ENCODE results near the gene OSTF1. TPM values are rescaled to one million over a fixed set of nuclear protein-coding genes. Genes with fewer than 3 reads are reported as not detected.

The OSTF1 gene
- total RNA-seq, 1 experiment from 2014 or later, result 7.0 TPM

DNA sequence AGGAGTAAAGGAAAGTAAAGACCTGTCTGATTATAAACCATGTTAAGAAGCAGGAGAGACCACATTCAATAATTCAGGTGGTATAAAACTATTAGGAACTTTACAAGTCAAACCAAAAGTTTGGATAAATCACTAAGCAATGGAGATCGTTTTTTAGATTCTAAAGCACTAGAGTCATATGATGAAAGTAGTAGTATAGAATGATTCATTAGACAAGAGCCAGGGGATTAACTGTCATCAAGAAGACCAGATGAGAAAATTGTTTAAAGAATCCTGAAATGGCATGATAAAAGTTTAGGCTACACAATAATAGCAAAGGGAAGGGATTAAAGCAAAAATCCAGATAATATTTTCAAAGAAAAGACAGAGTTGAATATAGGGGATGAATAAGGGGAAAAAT lies 47.3 kb upstream of the OSTF1 start:
- Mint-ChIP-seq H3K9me3 (ENCODE audit: unreplicated experiment) (no peaks in the 10 kb centered on the region), H3K27me3 (ENCODE audit: insufficient read depth, unreplicated experiment) (peaks cover 9% of the 10 kb centered on the region), H3K27ac (ENCODE audit: unreplicated experiment) (no peak overlapping the region), H3K36me3 (ENCODE audit: insufficient read depth, unreplicated experiment) (peaks cover 6% of the 10 kb centered on the region), H3K4me3 (ENCODE audit: unreplicated experiment) (no peak overlapping the region), H3K4me1 (ENCODE audit: low read depth, unreplicated experiment) (no peaks in the 10 kb centered on the region)
- no TSS peak for BruUV-seq (replicated peaks)
- no peaks in the 10 kb centered on the region for H3K4me1 ChIP-seq
- H3K9me3 ChIP-seq, result no peaks in the 10 kb centered on the region
- no peaks in the 10 kb centered on the region for H3K36me3 ChIP-seq (ENCODE audit: control insufficient read depth, insufficient read depth, low read length)
- TF ChIP-seq, protein P1, sequence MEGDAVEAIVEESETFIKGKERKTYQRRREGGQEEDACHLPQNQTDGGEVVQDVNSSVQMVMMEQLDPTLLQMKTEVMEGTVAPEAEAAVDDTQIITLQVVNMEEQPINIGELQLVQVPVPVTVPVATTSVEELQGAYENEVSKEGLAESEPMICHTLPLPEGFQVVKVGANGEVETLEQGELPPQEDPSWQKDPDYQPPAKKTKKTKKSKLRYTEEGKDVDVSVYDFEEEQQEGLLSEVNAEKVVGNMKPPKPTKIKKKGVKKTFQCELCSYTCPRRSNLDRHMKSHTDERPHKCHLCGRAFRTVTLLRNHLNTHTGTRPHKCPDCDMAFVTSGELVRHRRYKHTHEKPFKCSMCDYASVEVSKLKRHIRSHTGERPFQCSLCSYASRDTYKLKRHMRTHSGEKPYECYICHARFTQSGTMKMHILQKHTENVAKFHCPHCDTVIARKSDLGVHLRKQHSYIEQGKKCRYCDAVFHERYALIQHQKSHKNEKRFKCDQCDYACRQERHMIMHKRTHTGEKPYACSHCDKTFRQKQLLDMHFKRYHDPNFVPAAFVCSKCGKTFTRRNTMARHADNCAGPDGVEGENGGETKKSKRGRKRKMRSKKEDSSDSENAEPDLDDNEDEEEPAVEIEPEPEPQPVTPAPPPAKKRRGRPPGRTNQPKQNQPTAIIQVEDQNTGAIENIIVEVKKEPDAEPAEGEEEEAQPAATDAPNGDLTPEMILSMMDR (IDR thresholded peaks at IDR 0.05; ENCODE audit: insufficient read depth in 1 of 2, low read depth in 1 of 2, low read length in 1 of 2, severe bottlenecking in 1 of 2, unreplicated experiment in 1 of 2), result no peak
- POLR2A ChIA-PET, result no interaction called here
- intact Hi-C loops (cut with micrococcal nuclease; ENCODE audit: unreplicated experiment), result no loop called here
- no peak overlapping the region for H3K4me3 ChIP-seq (ENCODE audit: low read depth, low read length)
- H3K27me3 ChIP-seq (replicated peaks; ENCODE audit: control insufficient read depth, insufficient read depth, low read length), result no peaks in the 10 kb centered on the region
- no peak for DNase-seq
- CTCF ChIA-PET, result no interaction called here

DNA sequence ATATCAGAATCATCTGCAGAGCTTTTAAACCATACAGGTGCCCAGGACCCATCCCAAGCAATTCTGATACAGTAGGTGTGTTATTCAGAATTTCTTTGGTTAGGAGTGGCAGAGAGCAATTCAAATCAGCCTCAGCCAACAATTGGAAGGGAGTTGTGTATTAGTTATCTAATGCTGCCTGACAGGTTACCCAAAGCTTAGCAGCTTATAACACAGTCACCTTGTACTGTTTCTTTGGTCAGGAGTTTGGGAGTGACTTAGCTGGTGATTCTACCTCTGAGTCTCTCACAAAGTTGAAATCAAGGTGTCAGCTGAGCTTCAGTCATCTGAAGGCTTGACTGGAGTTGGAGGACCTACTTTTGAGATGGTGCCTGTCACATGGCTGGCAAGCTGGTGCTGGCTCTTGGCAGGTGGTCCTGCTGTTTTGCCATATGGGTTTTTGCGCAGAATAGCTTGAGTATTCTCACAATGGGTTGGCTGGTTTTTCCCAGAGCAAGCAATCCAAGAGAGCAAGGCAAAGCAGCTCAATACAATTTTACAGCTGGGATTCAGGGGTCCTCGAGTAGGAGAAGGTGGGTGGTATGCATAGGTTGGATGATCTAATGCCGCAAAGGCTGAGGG lies 41.5 kb upstream of the OSTF1 start:
- Mint-ChIP-seq H3K27me3 (ENCODE audit: insufficient read depth, unreplicated experiment) (peaks cover 9% of the 10 kb centered on the region), H3K4me1 (ENCODE audit: low read depth, unreplicated experiment) (no peaks in the 10 kb centered on the region), H3K27ac (ENCODE audit: unreplicated experiment) (no peak overlapping the region), H3K36me3 (ENCODE audit: insufficient read depth, unreplicated experiment) (peaks cover 6% of the 10 kb centered on the region), H3K4me3 (ENCODE audit: unreplicated experiment) (no peak overlapping the region), H3K9me3 (ENCODE audit: unreplicated experiment) (no peaks in the 10 kb centered on the region)
- no peak for DNase-seq
- Histone ChIP-seq H3K9me3 (no peaks in the 10 kb centered on the region), H3K4me3 (ENCODE audit: low read depth, low read length) (no peak overlapping the region), H3K27me3 (replicated peaks; ENCODE audit: control insufficient read depth, insufficient read depth, low read length) (no peaks in the 10 kb centered on the region), H3K4me1 (no peaks in the 10 kb centered on the region), H3K36me3 (ENCODE audit: control insufficient read depth, insufficient read depth, low read length) (no peaks in the 10 kb centered on the region)
- intact Hi-C loops (cut with micrococcal nuclease; ENCODE audit: unreplicated experiment), result no loop called here
- ChIA-PET POLR2A (no interaction called here), CTCF (no interaction called here)
- TF ChIP-seq, protein P1 (IDR thresholded peaks at IDR 0.05; ENCODE audit: insufficient read depth in 1 of 2, low read depth in 1 of 2, low read length in 1 of 2, severe bottlenecking in 1 of 2, unreplicated experiment in 1 of 2), result no peak
- BruUV-seq (replicated peaks), result no TSS peak

DNA sequence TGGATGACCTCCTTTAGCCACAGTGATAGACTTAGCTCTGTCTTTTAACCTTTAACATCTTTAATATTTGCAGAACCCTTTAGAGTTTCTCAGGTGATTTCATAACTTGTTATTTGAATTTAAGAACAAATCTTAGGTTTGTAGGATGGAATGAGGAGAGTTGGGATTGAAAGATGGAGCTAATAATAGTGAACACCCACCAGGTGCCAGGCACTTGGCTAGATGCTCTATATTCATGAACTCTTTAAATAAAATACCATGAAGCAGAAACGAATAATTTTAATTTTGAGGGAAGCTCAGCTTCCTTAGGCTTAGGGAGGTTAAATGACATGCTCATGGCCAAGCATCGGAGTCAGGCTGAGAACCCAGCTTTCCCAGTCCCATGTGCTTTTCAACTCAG lies 40.8 kb upstream of the OSTF1 start:
- TF ChIP-seq, protein P1 (IDR thresholded peaks at IDR 0.05; ENCODE audit: insufficient read depth in 1 of 2, low read depth in 1 of 2, low read length in 1 of 2, severe bottlenecking in 1 of 2, unreplicated experiment in 1 of 2), result no peak
- BruUV-seq (replicated peaks), result no TSS peak
- ChIA-PET CTCF (no interaction called here), POLR2A (no interaction called here)
- Mint-ChIP-seq H3K27me3 (ENCODE audit: insufficient read depth, unreplicated experiment) (peaks cover 9% of the 10 kb centered on the region), H3K4me1 (ENCODE audit: low read depth, unreplicated experiment) (no peaks in the 10 kb centered on the region), H3K27ac (ENCODE audit: unreplicated experiment) (no peak overlapping the region), H3K36me3 (ENCODE audit: insufficient read depth, unreplicated experiment) (peaks cover 6% of the 10 kb centered on the region), H3K4me3 (ENCODE audit: unreplicated experiment) (no peak overlapping the region), H3K9me3 (ENCODE audit: unreplicated experiment) (no peaks in the 10 kb centered on the region)
- Histone ChIP-seq H3K4me3 (ENCODE audit: low read depth, low read length) (no peak overlapping the region), H3K9me3 (no peaks in the 10 kb centered on the region), H3K4me1 (no peaks in the 10 kb centered on the region), H3K36me3 (ENCODE audit: control insufficient read depth, insufficient read depth, low read length) (no peaks in the 10 kb centered on the region), H3K27me3 (replicated peaks; ENCODE audit: control insufficient read depth, insufficient read depth, low read length) (no peaks in the 10 kb centered on the region)
- intact Hi-C loops (cut with micrococcal nuclease; ENCODE audit: unreplicated experiment), result no loop called here
- DNase-seq, result no peak
